GM21576 (cell line): ENCODE results near the gene CCDC12.
"Not testable (repeated sequence)": the region's sequence is repeated elsewhere in the genome, so short reads cannot be mapped to it uniquely, and the experiment has no call there.

ENCODE experiments used
- ATAC-seq: cut with Tn5 transposase; IDR thresholded peaks from one replicate; pipeline ENCODE4 v1.9.1; 2021; ENCODE audit warnings: mild to moderate bottlenecking, moderate library complexity; ENCODE audit not compliant: unreplicated experiment

Gene CCDC12

GRCh38 chr3:46926039-46926438 is 50.5 kb downstream of the CCDC12 start:
- ATAC-seq: no peak

- ATAC-seq: no peak
Observed at GRCh38 chr3:46925585-46925934, 51.0 kb downstream of the CCDC12 start.

GRCh38 chr3:46924921-46925584 is 51.5 kb downstream of the CCDC12 start:
- no peak for ATAC-seq

- ATAC-seq: no peak
Observed at GRCh38 chr3:46923559-46924350, 52.8 kb downstream of the CCDC12 start.

GRCh38 chr3:46922871-46923558 is 53.5 kb downstream of the CCDC12 start:
- ATAC-seq: no peak

- ATAC-seq: no peak
Observed at GRCh38 chr3:46922426-46922825, 54.1 kb downstream of the CCDC12 start.

GRCh38 chr3:46921871-46922271 is 54.7 kb downstream of the CCDC12 start:
- no peak for ATAC-seq

- ATAC-seq: no peak
Observed at GRCh38 chr3:46921041-46921440, 55.5 kb downstream of the CCDC12 start.

GRCh38 chr3:46918634-46919033 is 57.9 kb downstream of the CCDC12 start:
- no peak for ATAC-seq

- ATAC-seq: no peak
Observed at GRCh38 chr3:46918202-46918601, 58.3 kb downstream of the CCDC12 start.

- no peak for ATAC-seq
Observed at GRCh38 chr3:46917257-46917656, 59.3 kb downstream of the CCDC12 start.

GRCh38 chr3:46916799-46917198 is 59.7 kb downstream of the CCDC12 start:
- no peak for ATAC-seq

GRCh38 chr3:46916278-46916677 is 60.3 kb downstream of the CCDC12 start:
- ATAC-seq: no peak

- no peak for ATAC-seq
Observed at GRCh38 chr3:46915297-46915822, 61.2 kb downstream of the CCDC12 start.

GRCh38 chr3:46914849-46915248 is 61.7 kb downstream of the CCDC12 start:
- ATAC-seq: no peak

GRCh38 chr3:46913644-46914043 is 62.9 kb downstream of the CCDC12 start:
- ATAC-seq: no peak

- ATAC-seq: no peak
Observed at GRCh38 chr3:46912986-46913385, 63.6 kb downstream of the CCDC12 start.

- not testable (repeated sequence) for ATAC-seq
Observed at GRCh38 chr3:46910914-46911313, 65.6 kb downstream of the CCDC12 start.

- no peak for ATAC-seq
Observed at GRCh38 chr3:46910166-46910760, 66.3 kb downstream of the CCDC12 start.

- ATAC-seq: peak; percentile 45
Observed at GRCh38 chr3:46909535-46910161, 66.9 kb downstream of the CCDC12 start.
